Breast epithelium (tissue), 4 donors: ENCODE measurements around the gene FAM153A. TPM values are rescaled to one million over a fixed set of nuclear protein-coding genes. Genes with fewer than 3 reads are reported as not detected.
"Not testable (repeated sequence)": the region's sequence is repeated elsewhere in the genome, so short reads cannot be mapped to it uniquely, and the experiment has no call there.

Source experiments
- DNase-seq, 2 donors: peaks; one replicate each; pipeline ENCODE4 v3.0.0-alpha.2; 2019; ENCODE audit warnings: low spot score in 2 of 2
- H3K27ac ChIP-seq, 2 donors: fragments of 200-600 bp; sonication (generic) in 1 of 2; one replicate each; pipeline ENCODE4 v1.5.1; 2016 to 2019; ENCODE audit warnings: mild to moderate bottlenecking in 1 of 2
- H3K27me3 ChIP-seq, 2 donors: fragments of 200-600 bp; sonication (generic) in 1 of 2; one replicate each; pipeline versions ENCODE4 v1.5.1 to v1.6.0; 2017 to 2019; ENCODE audit warnings: control low read depth in 1 of 2, mild to moderate bottlenecking in 1 of 2
- H3K36me3 ChIP-seq: fragments of 200-600 bp; one replicate; pipeline ENCODE4 v1.5.1; 2019
- H3K4me1 ChIP-seq, 2 donors: fragments of 200-600 bp; sonication (generic); one replicate each; pipeline ENCODE4 v1.5.1; 2016 to 2019; ENCODE audit warnings: control low read depth in 1 of 2
- H3K4me3 ChIP-seq, 3 donors: fragments of 200-600 bp; sonication (generic); 1 replicate in 2 of 3; 2 replicates in 1 of 3; pipeline ENCODE4 v1.5.1; 2016 to 2019; ENCODE audit warnings: mild to moderate bottlenecking in 3 of 3, moderate library complexity in 2 of 3
- H3K9me3 ChIP-seq, 2 donors: fragments of 200-600 bp; sonication (generic) in 1 of 2; one replicate each; pipeline ENCODE4 v1.5.1; 2016 to 2019; ENCODE audit warnings: control low read depth in 1 of 2
- intact Hi-C: fragments of 100-400 bp; cut with DNase I; formaldehyde crosslinking; loops from one replicate; pipeline ENCODE4 v1.15.1; 2023; ENCODE audit warnings: low total_unique reads
- total RNA-seq, 3 donors: library from RNA; depleted of rRNA; stranded (reverse); fragments of >200 nt; gene quantifications; one replicate each; pipeline ENCODE4 v1.1.0, GENCODE V29; 2016

Gene FAM153A
- total RNA-seq = 10 to 100 TPM in 1 of 3 donors, 1 to 10 TPM in 1, under 1 TPM in 1; 0.98 to 12.3 (median 2.2) TPM

GRCh38 chr5:177782792-177783633 lies at the start of gene FAM153A:
FAM153A (minus strand) TSS chr5:177782899.
- intact Hi-C loops, H3K4me1 ChIP-seq, DNase-seq, H3K4me3 ChIP-seq, H3K27me3 ChIP-seq, H3K27ac ChIP-seq, H3K9me3 ChIP-seq, H3K36me3 ChIP-seq: not testable (repeated sequence)

GRCh38 chr5:177832287-177832686 lies 49.6 kb upstream of the FAM153A start:
- H3K4me1 ChIP-seq, intact Hi-C loops, H3K4me3 ChIP-seq, H3K27me3 ChIP-seq, H3K36me3 ChIP-seq, DNase-seq, H3K9me3 ChIP-seq, H3K27ac ChIP-seq: not testable (repeated sequence)

GRCh38 chr5:177826073-177826472 lies 43.4 kb upstream of the FAM153A start:
- H3K27ac ChIP-seq, intact Hi-C loops, H3K4me3 ChIP-seq, H3K9me3 ChIP-seq, H3K4me1 ChIP-seq, H3K36me3 ChIP-seq, DNase-seq, H3K27me3 ChIP-seq: not testable (repeated sequence)

GRCh38 chr5:177824776-177825175 lies 42.1 kb upstream of the FAM153A start:
- DNase-seq, intact Hi-C loops, H3K9me3 ChIP-seq, H3K4me1 ChIP-seq, H3K36me3 ChIP-seq, H3K4me3 ChIP-seq, H3K27ac ChIP-seq, H3K27me3 ChIP-seq: not testable (repeated sequence)

GRCh38 chr5:177822489-177822888 lies 39.8 kb upstream of the FAM153A start:
- H3K9me3 ChIP-seq, H3K36me3 ChIP-seq, H3K4me1 ChIP-seq, DNase-seq, H3K4me3 ChIP-seq, intact Hi-C loops, H3K27me3 ChIP-seq, H3K27ac ChIP-seq: not testable (repeated sequence)

- intact Hi-C loops, H3K27me3 ChIP-seq: not testable (repeated sequence)
Measured at GRCh38 chr5:177819664-177820063, 37.0 kb upstream of the FAM153A start.

GRCh38 chr5:177812814-177813425 lies 30.2 kb upstream of the FAM153A start:
- H3K4me3 ChIP-seq, DNase-seq, H3K36me3 ChIP-seq, intact Hi-C loops, H3K27me3 ChIP-seq, H3K4me1 ChIP-seq, H3K9me3 ChIP-seq, H3K27ac ChIP-seq: not testable (repeated sequence)

More at GRCh38 chr5:177819664-177820063, 37.0 kb upstream of the FAM153A start:
- H3K27ac ChIP-seq, H3K4me1 ChIP-seq, DNase-seq, H3K36me3 ChIP-seq, H3K4me3 ChIP-seq, H3K9me3 ChIP-seq: not testable (repeated sequence)

GRCh38 chr5:177812160-177812743 lies 29.6 kb upstream of the FAM153A start:
- H3K9me3 ChIP-seq, DNase-seq, H3K27me3 ChIP-seq, H3K4me1 ChIP-seq, intact Hi-C loops, H3K27ac ChIP-seq, H3K36me3 ChIP-seq, H3K4me3 ChIP-seq: not testable (repeated sequence)

GRCh38 chr5:177809209-177809913 lies 26.7 kb upstream of the FAM153A start:
- DNase-seq, H3K36me3 ChIP-seq, H3K4me1 ChIP-seq, H3K27ac ChIP-seq, intact Hi-C loops, H3K27me3 ChIP-seq, H3K9me3 ChIP-seq, H3K4me3 ChIP-seq: not testable (repeated sequence)

- H3K4me1 ChIP-seq, H3K9me3 ChIP-seq, H3K4me3 ChIP-seq, H3K36me3 ChIP-seq, H3K27me3 ChIP-seq, intact Hi-C loops, H3K27ac ChIP-seq, DNase-seq: not testable (repeated sequence)
Measured at GRCh38 chr5:177808420-177808819, 25.7 kb upstream of the FAM153A start.

GRCh38 chr5:177807265-177807664 lies 24.6 kb upstream of the FAM153A start:
- intact Hi-C loops = not testable (repeated sequence)

GRCh38 chr5:177801427-177801826 lies 18.7 kb upstream of the FAM153A start:
- intact Hi-C loops, H3K27ac ChIP-seq: not testable (repeated sequence)

More at GRCh38 chr5:177807265-177807664, 24.6 kb upstream of the FAM153A start:
- H3K4me3 ChIP-seq, H3K4me1 ChIP-seq, H3K27ac ChIP-seq, H3K27me3 ChIP-seq, DNase-seq, H3K36me3 ChIP-seq, H3K9me3 ChIP-seq: not testable (repeated sequence)

More at GRCh38 chr5:177801427-177801826, 18.7 kb upstream of the FAM153A start:
- not testable (repeated sequence) for H3K36me3 ChIP-seq, H3K4me1 ChIP-seq, H3K27me3 ChIP-seq, H3K9me3 ChIP-seq, H3K4me3 ChIP-seq, DNase-seq
